Tibial artery (tissue), 4 donors: ENCODE data around the gene SCYL3.
"Not testable (repeated sequence)": the region's sequence is repeated elsewhere in the genome, so short reads cannot be mapped to it uniquely, and the experiment has no call there.

Experiments used
- DNase-seq, 2 donors: peaks; one replicate each; pipeline ENCODE4 v3.0.0-alpha.2; 2019
- H3K27ac ChIP-seq, 2 donors: fragments of 200-600 bp; sonication (generic) in 1 of 2; 1 replicate in 1 of 2; 2 replicates in 1 of 2; pipeline ENCODE4 v1.5.1; 2018 to 2019; ENCODE audit warnings: mild to moderate bottlenecking in 1 of 2
- H3K27me3 ChIP-seq, 2 donors: fragments of 200-600 bp; sonication (generic) in 1 of 2; one replicate each; pipeline versions ENCODE4 v1.5.1 to v1.6.0; 2016 to 2019
- H3K36me3 ChIP-seq, 3 donors: fragments of 200-600 bp; sonication (generic) in 2 of 3; one replicate each; pipeline ENCODE4 v1.5.1; 2016 to 2019; ENCODE audit warnings: mild to moderate bottlenecking in 2 of 3
- H3K4me1 ChIP-seq, 4 donors: fragments of 200-600 bp; sonication (generic) in 2 of 4; 1 replicate in 3 of 4; 2 replicates in 1 of 4; pipeline ENCODE4 v1.5.1; 2016 to 2019
- H3K4me3 ChIP-seq, 2 donors: fragments of 200-600 bp; sonication (generic) in 1 of 2; 1 replicate in 1 of 2; 2 replicates in 1 of 2; pipeline ENCODE4 v1.5.1; 2018 to 2019; ENCODE audit warnings: mild to moderate bottlenecking in 2 of 2
- H3K9me3 ChIP-seq, 3 donors: fragments of 200-600 bp; sonication (generic) in 1 of 3; one replicate each; pipeline ENCODE4 v1.5.1; 2016 to 2019
- CTCF ChIP-seq, 2 experiments: fragments of 200-600 bp in 1 of 2; fragments of 450-650 bp in 1 of 2; IDR thresholded peaks; one replicate each; pipeline ENCODE4 v1.5.1; 2017 to 2019; ENCODE audit warnings: antibody characterized with exemption in 2 of 2, mild to moderate bottlenecking in 1 of 2, moderate library complexity in 1 of 2
- intact Hi-C: fragments of 100-400 bp; cut with DNase I; formaldehyde crosslinking; loops from one replicate; pipeline ENCODE4 v1.15.0; 2023; ENCODE audit warnings: low total_unique reads

The SCYL3 gene

GRCh38 chr1:169867012-169867675 is 26.6 kb downstream of the SCYL3 start:
- peaks cover 93 to 98% (median 96%) of the 10 kb centered on the region in 3 donors for H3K36me3 ChIP-seq

GRCh38 chr1:169866577-169866976 is 27.1 kb downstream of the SCYL3 start:
- Histone ChIP-seq H3K36me3 (peaks cover 93 to 98% (median 96%) of the 10 kb centered on the region in 3 donors), H3K9me3 (no peaks in the 10 kb centered on the region)

More at GRCh38 chr1:169867012-169867675, 26.6 kb downstream of the SCYL3 start:
- no peak overlapping the region for H3K4me3 ChIP-seq
- no peak for DNase-seq
- H3K27ac ChIP-seq, result no peak overlapping the region
- no peaks in the 10 kb centered on the region for H3K27me3 ChIP-seq
- intact Hi-C loops, result no loop called here
- H3K9me3 ChIP-seq, result no peaks in the 10 kb centered on the region
- no peak for TF ChIP-seq CTCF (IDR thresholded peaks at IDR 0.05)
- H3K4me1 ChIP-seq, result no peaks in the 10 kb centered on the region

GRCh38 chr1:169864531-169864930 is 29.2 kb downstream of the SCYL3 start:
- not testable (repeated sequence) for DNase-seq, H3K27ac ChIP-seq, H3K4me1 ChIP-seq, H3K27me3 ChIP-seq, H3K9me3 ChIP-seq, H3K4me3 ChIP-seq
- H3K36me3 ChIP-seq, result peaks cover 92 to 97% (median 92%) of the 10 kb centered on the region in 3 donors
- intact Hi-C loops, result loop anchor here (5.0 kb wide), 1 partner anchor 37 kb away; no protein-coding TSS in a partner anchor

More at GRCh38 chr1:169866577-169866976, 27.1 kb downstream of the SCYL3 start:
- Histone ChIP-seq H3K27me3 (no peaks in the 10 kb centered on the region), H3K4me1 (no peaks in the 10 kb centered on the region), H3K4me3 (no peak overlapping the region), H3K27ac (no peak overlapping the region)
- no peak for DNase-seq
- TF ChIP-seq CTCF (IDR thresholded peaks at IDR 0.05), result no peak
- intact Hi-C loops, result no loop called here

- H3K4me3 ChIP-seq, result no peak overlapping the region
- intact Hi-C loops, result loop anchor here (5.0 kb wide), 1 partner anchor 33 kb away; no protein-coding TSS in a partner anchor
- peaks cover 76 to 97% (median 82%) of the 10 kb centered on the region in 3 donors for H3K36me3 ChIP-seq
- no peaks in the 10 kb centered on the region for H3K9me3 ChIP-seq
- H3K4me1 ChIP-seq, result no peaks in the 10 kb centered on the region
- DNase-seq, result no peak
- no peak overlapping the region for H3K27ac ChIP-seq
- TF ChIP-seq CTCF (IDR thresholded peaks at IDR 0.05), result no peak
- no peaks in the 10 kb centered on the region for H3K27me3 ChIP-seq
These were observed 32.9 kb downstream of the SCYL3 start for GRCh38 chr1:169860750-169861149.

- no peak for DNase-seq
- Histone ChIP-seq H3K36me3 (peaks cover 75 to 97% (median 79%) of the 10 kb centered on the region in 3 donors), H3K9me3 (no peaks in the 10 kb centered on the region), H3K4me1 (no peaks in the 10 kb centered on the region), H3K27me3 (no peaks in the 10 kb centered on the region), H3K4me3 (no peak overlapping the region), H3K27ac (no peak overlapping the region)
- no peak for TF ChIP-seq CTCF (IDR thresholded peaks at IDR 0.05)
- intact Hi-C loops, result loop anchor here (5.0 kb wide), 1 partner anchor 33 kb away; no protein-coding TSS in a partner anchor
These were observed 33.5 kb downstream of the SCYL3 start for GRCh38 chr1:169860187-169860586.

- Histone ChIP-seq H3K27ac (no peak overlapping the region), H3K36me3 (peaks cover 74 to 97% (median 76%) of the 10 kb centered on the region in 3 donors), H3K4me3 (no peak overlapping the region), H3K9me3 (no peaks in the 10 kb centered on the region), H3K27me3 (no peaks in the 10 kb centered on the region), H3K4me1 (no peaks in the 10 kb centered on the region)
- DNase-seq, result no peak
- TF ChIP-seq CTCF (IDR thresholded peaks at IDR 0.05), result no peak
- intact Hi-C loops, result no loop called here
These were observed 34.7 kb downstream of the SCYL3 start for GRCh38 chr1:169859001-169859400.
